GM04503 (cell line): ENCODE measurements around the gene CECR2.

ENCODE experiments used
- DNase-seq: peaks from one replicate; pipeline ENCODE4 v3.0.0-alpha.2; 2012; ENCODE audit warnings: low read depth

The CECR2 gene

GRCh38 chr22:17369439-17370025, at the start of gene CECR2:
CECR2 (plus strand) TSS chr22:17369460; CDS start chr22:17369784, 324 bp downstream.
- DNase-seq: no peak

DNA sequence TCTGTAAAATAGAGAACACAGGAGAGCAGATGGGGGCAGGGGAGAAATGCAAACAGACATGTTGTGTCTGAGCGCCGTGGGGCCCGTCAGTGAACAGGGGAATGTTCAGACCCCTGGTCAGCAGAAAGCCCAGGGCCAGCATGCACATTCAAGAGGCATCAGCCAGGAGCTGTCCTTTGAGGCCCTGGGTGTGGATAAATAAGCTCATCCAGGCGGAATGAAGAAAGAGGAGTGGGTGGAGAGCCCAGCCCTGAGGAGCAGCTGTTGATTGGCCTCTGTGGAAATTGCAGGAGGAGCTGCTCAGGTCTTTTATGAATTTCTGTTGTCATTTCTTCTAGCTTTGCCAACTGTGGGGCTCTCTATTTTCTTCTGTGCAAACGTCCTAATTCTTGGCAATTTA, 49.7 kb upstream of the CECR2 start:
- DNase-seq: no peak

- no peak for DNase-seq
Measured at GRCh38 chr22:17322511-17322910, 46.7 kb upstream of the CECR2 start.

DNA sequence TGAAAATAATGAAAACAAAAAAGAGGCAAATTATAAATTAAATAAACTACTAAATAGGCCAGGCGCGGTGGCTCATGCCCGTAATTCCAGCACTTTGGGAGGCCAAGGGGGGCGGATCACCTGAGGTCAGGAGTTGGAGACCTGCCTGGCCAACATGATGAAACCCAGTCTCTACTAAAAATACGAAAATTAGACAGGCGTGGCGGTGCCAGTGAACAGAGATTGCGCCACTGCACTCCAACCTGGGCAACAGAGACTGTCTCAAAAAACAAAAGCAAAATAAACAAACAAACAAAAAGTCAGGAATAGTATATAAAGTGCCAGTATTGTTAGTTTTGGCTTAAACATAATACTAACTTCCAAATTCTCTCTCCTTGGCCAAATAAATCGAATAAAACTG, 37.6 kb upstream of the CECR2 start:
- no peak for DNase-seq

- DNase-seq: no peak
Measured at GRCh38 chr22:17332109-17332800, 37.0 kb upstream of the CECR2 start.

- no peak for DNase-seq
Measured at GRCh38 chr22:17334059-17334458, 35.2 kb upstream of the CECR2 start.

GRCh38 chr22:17334983-17335382, 34.3 kb upstream of the CECR2 start:
- no peak for DNase-seq

- no peak for DNase-seq
Measured at GRCh38 chr22:17336061-17336460, 33.2 kb upstream of the CECR2 start.

GRCh38 chr22:17337639-17338038, 31.6 kb upstream of the CECR2 start:
- no peak for DNase-seq

GRCh38 chr22:17339095-17339693, 30.1 kb upstream of the CECR2 start:
- DNase-seq: no peak

DNA sequence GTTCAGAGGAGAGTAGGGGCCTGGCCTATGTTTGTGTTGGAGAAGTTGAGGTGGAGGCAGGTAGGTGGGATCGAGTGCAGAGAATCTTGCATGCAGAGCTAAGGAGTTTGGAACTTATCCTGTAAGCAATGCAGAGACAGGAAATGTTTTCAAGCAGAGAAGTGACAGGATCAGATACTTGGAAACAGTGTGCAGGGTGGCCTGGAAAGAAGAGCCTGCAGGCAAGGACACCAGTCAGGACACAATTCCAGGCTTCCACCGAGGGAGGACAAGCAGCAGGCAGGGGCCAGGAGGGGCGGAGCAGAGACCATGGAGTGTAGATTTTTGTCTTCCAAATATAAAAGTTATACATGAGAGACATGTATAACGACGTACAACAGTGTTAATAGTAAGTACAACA, 26.9 kb upstream of the CECR2 start:
- no peak for DNase-seq

DNA sequence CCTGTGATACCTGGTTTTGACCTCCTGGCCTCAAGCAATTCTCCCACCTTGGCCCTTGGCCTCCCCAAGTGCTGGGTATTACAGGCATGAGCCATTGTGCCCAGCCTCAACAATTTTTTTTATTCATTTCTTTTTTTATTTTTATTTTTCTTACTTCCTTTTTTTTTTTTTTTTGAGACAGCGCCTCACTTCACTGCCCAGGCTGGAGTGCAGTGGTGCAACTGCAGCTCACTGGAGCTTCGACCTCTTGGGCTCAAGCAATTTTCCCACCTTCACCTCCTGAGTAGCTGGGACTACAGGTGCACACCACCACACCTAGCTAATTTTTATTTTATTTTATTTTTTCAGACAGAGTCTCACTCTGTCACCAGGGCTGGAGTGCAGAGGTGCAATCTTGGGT, 25.5 kb upstream of the CECR2 start:
- no peak for DNase-seq

DNA sequence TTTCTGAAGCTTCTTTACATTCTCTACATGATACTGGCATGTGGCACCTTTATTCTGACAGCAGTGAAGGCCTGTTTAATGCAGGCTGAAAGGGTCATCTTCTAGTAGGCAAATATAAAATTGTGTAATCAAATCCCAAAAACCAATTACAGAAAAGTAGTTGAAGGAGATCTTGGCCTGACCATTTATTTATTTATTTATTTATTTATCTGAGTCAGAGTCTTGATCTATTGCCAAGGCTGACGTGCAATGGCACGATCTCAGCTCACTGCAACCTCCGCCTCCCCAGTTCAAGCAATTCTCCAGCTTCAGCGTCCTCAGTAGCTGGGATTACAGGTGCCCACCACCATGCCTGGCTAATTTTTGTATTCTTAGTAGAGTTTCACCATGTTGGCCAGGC, 22.7 kb upstream of the CECR2 start:
- DNase-seq: no peak

DNA sequence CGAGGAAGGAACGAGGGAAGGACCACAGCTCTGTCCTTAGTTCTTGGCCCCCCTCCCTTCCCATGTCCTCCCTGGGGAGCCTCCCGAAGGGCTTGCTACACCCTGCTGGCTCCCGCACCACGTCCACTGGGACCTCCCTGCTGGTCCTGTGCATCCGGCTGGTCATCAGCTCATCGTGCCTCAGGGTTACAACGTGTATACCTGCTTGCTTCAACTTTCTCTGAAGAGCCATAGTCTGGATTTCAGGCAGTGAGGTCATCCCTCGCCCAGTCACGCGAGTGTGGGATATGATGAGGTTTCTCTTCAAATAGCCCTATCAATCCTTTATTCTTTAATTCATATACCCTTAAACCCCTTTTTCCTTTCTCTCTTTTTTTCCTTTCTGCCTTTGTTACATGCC, 21.5 kb upstream of the CECR2 start:
- no peak for DNase-seq

- no peak for DNase-seq
Measured at GRCh38 chr22:17348464-17349103, 20.7 kb upstream of the CECR2 start.

GRCh38 chr22:17349172-17349571, 20.1 kb upstream of the CECR2 start:
- DNase-seq: no peak

- no peak for DNase-seq
Measured at GRCh38 chr22:17350292-17350691, 19.0 kb upstream of the CECR2 start.

DNA sequence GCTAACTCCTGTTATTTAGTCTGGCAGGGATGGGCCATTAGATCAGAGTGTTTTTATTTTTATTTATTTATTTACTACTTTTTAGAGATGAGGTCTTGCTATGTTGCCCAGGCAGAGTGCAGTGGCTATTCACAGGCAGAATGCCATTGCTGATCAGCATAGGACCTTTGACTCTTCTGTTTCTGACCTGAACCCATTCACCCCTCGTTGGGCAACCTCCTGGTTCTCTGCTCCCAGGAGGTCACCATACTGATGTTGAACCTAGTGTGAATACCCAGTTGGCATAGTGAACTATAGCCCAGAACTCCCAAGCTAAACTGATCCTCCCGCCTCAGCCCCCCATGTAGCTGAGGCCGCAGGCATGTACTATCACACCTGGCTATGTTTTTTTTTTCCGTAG, 16.5 kb upstream of the CECR2 start:
- DNase-seq: no peak

DNA sequence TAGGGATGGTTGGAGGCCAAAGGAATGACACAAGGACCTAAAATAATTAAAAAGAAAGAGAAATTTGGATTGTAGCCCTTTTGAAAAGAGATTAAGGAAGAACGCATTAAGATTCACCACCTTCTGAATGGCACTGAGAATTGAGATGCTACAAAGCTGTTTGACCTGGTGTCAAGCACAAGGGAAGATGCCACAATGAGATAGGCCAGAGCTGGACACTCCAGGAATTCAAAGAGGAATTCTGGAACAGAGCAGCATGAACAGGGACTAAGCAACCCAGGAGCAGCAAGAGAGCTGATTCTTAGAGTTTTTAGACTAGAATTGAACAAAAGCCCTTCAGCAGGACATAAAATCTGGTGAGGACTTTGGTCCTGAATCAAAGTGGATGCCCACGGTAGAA, 11.6 kb upstream of the CECR2 start:
- no peak for DNase-seq

- DNase-seq: no peak
Measured at GRCh38 chr22:17358415-17358814, 10.8 kb upstream of the CECR2 start.

GRCh38 chr22:17359501-17359900, 9.8 kb upstream of the CECR2 start:
- no peak for DNase-seq

- DNase-seq: no peak
Measured at GRCh38 chr22:17366329-17366728, 2.9 kb upstream of the CECR2 start.

DNA sequence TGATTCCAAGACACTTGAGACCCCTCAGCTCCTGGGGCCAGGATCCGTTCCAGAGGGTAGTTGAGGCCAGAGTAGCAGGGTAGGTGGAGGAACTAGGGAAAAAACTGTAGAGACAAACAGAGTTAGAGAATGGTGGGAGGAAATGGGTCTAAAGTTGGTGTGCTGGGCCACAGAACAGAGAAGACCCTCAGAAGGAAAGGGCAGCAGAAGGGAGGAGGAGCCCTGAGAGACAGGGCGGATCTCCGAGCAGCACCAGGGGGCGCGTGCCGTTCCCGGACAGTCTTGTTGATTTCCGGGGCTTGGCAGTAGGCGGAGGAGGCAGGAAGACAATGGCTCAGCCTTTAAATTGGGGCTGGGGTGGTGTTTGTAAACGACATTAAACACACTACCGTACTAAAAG, 2.4 kb upstream of the CECR2 start:
- no peak for DNase-seq
